Measurements from ENCODE around the gene CD83. TPM values are rescaled to one million over a fixed set of nuclear protein-coding genes. Genes with fewer than 3 reads are reported as not detected.
A peak's percentile ranks its signal among the peaks of the same experiment; 100 is the strongest.
"Not testable (repeated sequence)": the region's sequence is repeated elsewhere in the genome, so short reads cannot be mapped to it uniquely, and the experiment has no call there.

Gene CD83, protein sequence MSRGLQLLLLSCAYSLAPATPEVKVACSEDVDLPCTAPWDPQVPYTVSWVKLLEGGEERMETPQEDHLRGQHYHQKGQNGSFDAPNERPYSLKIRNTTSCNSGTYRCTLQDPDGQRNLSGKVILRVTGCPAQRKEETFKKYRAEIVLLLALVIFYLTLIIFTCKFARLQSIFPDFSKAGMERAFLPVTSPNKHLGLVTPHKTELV
- 22.0 TPM for total RNA-seq

DNA sequence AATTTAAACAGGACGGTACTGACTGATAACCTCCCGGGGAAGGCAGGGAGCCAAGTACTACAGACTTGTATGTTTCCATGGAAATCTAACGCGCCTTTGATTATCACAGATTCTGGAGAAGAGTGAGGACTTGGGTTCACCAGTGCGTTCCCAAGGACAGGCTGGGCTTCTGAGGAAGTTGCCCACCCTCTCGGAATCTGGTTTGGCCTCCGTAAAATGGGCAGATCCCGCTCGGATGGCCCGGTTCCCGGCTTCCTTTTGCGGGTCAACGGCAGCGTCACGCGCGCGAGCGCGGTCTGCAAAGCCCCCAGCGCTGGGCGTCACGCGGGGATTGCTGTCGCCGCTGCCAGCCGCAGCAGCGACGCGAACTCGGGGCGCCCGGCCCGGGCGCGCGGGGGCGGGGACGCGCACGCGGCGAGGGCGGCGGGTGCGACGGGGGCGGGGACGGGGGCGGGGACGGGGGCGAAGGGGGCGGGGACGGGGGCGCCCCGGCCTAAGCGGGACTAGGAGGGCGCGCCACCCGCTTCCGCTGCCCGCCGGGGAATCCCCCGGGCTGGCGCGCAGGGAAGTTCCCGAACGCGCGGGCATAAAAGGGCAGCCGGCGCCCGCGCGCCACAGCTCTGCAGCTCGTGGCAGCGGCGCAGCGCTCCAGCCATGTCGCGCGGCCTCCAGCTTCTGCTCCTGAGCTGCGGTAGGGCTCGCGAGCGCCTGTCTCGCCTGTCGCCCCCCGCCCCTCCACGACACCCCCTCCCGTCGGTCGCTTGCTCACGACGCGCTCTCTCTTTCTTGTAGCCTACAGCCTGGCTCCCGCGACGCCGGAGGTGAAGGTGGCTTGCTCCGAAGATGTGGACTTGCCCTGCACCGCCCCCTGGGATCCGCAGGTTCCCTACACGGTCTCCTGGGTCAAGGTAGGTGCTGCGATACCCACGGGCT lies at the start of gene CD83:
CD83 (plus strand) TSS at position 615 of the 933 bp plus-strand sequence; CDS start at position 655, 40 bp downstream.
- peak; percentile 24 for DNase-seq

DNA sequence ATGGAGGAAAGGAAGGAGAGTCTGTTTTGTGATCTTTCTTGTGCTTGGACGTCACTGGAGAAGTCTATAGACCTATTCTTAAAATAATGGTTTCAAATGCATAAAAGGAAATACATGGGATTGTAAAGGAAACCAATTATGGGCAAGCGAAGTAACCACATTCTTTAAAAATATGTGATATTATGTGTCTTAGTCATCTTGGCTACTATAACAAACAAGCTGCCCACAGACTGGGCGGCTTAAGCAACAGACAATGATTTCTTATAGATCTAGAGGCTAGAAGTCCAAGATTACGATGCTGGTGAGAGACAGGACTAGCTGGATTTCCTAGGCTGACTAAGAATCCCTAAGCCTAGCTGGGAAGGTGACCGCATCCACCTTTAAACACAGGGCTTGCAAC lies 49.4 kb upstream of the CD83 start:
- DNase-seq, result no peak

DNA sequence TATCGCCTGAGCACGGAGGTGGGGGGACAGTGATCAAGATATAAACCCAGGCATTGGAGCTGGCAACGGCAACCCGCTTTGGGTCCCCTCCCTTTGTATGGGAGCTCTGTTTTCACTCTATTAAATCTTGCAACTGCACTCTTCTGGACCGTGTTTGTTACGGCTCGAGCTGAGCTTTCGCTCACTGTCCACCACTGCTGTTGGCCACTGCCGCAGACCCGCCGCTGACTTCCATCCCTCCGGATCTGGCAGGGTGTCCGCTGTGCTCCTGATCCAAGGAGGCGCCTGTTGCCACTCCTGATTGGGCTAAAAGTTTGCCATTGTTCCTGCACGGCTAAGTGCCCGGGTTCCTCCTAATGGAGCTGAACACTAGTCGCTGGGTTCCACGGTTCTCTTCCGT lies 48.9 kb upstream of the CD83 start:
- no peak for DNase-seq

DNA sequence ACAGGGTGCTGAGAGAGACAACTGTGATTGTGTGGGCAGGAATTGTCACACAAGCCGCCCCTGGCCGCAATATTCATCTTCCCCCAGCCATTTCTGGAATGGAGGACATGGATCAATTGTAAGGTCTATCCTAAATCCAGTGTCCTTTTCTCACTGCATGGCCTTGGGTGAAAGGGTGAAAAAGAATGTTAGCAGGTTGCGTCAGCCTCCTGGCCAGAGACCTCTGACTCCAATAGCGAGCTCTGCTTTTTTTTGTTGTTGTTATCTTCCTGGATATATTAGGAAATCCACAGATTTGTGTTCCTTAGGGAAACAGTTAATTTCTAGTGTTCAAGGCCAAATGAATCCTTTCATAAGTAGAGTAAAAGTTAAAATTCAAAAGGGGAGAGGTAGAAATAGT lies 47.1 kb upstream of the CD83 start:
- DNase-seq, result no peak

DNA sequence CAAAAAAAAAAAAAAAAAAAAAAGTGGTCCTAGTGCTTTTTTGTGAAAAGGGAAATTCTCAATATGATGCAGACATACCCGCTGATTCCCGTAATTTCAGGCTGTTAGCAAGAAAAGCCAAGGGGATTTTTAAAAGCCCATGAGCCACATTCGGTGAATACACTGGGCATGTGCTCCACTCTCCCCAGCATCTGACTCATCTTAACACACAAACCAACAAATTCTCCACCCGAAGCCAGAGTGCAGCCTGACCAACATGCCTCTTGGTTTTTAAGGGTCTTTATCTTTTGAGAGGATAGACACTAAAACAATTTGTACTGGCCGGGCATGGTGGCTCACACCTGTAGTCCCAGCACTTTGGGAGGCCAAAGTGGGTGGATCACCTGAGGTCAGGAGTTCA lies 45.5 kb upstream of the CD83 start:
- no peak for DNase-seq

DNA sequence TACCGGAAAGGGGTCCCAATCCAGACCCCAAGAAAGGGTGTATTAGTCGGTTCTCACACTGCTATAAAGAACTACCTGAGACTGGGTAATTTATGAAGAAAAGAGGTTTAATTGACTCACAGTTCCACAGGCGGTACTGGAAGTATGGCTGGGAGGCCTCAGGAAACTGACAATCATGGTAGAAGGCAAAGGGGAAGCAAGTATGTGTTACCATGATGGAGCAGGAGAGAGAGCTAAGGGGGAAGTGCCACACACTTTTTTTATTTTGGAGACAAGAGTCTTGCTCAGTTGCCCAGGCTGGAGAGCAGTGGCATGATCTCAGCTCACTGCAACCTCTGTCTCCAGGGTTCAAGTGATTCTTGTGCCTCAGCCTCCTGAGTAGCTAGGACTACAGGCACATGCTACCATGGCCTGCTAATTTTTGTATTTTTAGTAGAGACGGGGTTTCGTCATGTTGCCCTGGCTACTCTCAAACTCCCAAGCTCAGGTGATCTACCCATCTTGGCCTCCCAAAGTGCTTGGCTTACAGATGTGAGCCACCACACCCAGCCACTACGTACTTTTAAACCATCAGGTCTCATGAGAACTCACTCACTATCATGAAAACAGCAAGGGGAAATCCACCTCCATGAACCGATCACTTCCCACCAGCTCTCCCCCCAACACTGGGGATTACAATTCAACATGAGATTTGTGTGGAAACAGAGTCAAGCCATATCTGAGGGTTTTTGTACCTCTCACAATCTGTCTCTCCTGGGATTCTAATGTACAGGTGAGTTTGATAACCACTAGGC lies 43.8 kb upstream of the CD83 start:
- not testable (repeated sequence) for DNase-seq

DNA sequence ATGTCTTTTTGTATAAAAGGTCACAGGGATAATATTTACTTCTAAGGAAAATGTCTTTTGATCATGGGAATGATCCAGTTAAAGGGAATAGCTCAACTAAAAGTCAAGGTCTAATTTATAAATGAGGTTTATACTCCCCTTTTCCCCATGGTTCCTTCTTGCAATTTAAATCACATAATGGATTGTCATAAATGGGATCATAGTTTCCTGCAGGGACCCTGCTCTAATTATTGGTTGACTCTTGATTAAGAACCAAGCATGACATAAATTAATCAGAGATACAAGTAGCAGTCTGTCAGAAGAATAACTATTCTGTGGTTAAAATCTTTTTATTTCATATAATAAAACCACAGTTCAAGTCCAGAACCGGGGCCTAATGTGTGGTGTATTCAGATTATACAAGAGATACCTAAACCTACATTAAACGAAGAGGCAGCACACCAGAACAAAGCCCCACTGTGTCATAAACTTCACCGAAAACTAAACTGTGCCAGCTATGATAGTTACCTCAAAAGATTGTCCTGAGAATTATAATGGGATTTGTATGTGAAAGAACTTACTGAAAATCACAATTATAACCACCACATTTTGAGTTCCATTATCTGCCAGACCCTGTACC lies 43.0 kb upstream of the CD83 start:
- DNase-seq, result no peak

DNA sequence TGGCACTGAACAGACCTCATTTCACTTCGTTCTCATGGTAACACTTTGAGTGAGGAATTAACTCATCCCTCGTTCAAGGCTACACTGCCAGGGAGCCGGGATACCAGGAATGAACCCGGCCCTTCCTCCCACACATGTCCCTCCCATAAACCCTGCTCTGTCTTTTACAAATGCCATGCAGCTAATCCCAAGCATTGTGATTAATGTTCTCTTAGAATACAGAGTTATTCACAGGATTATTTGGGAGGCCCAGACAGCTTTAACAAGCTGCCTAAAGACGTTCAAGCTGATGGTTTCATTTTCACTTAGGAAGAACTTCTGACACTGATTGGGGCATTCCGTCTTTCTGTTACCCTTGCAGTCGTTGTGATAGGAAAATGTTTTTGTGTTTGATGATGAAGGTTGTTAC lies 42.5 kb upstream of the CD83 start:
- no peak for DNase-seq

DNA sequence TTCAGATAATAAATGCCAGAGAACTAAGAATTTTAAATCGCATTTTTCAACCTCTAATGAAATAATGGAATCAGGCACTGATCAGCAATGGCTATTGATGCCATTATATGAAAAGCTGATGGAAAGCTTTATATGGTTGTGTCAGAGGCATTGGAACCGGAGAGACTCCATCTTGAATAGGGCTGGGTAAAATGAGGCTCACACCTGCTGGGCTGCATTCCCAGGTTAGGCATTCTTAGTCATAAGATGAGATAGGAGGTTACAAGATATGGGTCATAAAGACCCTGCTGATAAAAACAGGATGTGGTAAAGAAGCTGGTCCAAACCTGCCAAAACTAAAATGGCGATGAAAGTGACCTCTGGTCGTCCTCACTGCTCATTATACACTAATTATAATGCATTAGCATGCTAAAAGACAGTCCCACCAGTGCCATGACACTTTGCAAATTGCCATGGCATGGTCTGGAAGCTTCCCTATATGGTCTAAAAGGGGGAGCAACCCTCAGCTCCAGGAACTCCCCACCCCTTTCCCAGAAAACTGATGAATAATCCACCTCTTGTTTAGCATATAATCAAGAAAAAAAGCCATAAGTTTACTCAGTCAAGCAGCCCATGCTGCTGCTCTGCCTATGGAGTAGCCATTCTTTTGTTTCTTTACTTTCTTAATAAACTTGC lies 40.2 kb upstream of the CD83 start:
- no peak for DNase-seq

DNA sequence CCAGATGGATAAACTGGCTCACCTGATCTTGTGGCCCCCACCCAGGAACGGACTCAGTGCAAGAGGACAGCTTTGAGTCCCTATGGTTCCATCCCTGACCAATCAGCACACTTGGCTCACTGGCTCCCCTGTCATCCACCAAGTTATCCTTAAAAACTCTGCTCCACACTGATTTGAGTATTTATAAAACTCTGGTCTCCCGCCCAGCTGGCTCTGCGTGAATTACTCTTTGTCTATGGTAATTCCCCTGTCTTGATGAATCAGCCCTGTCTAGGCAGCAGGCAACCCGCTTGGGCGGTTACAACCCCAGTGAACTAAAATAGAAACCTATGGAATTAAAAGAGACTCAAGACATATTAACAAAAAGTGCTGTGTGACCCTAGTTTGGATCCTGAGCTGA lies 38.1 kb upstream of the CD83 start:
- DNase-seq, result no peak

DNA sequence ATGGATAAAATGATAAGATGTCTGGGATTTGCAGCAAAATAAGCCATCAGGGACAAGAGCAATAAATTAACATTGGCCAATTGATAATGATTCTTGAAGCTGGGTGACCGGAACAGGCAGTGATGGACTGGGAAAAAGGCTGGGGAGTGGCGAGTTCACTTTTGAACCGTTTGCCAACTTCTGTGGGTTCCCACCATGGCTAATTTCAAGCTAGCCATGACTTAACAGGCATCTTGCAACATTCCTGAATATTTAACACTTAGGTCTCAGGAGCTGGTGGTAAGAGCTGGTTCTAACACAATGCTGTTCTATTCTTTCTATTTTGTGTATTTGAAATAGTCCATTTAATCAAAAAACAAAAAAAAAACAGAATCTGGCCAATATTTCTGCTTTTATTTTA lies 37.6 kb upstream of the CD83 start:
- DNase-seq, result no peak

DNA sequence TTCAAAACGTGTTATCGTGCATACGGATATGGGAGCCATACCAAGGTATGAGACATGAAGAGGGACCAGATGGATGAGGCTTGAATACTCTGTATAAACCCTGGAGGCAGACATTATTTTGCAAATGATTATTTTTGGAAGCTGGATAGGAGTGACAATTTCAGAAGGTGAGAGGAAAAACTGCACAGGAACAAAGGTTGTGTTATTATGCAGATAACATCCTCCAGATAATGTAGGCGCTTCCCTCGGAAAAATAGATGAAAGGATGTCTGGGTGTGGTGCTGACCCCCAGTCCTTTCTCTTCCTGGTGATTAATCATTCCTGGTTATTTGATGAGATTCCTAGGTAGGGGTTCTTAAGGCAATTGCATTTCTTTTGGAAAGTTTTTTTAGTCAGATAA lies 36.4 kb upstream of the CD83 start:
- no peak for DNase-seq

DNA sequence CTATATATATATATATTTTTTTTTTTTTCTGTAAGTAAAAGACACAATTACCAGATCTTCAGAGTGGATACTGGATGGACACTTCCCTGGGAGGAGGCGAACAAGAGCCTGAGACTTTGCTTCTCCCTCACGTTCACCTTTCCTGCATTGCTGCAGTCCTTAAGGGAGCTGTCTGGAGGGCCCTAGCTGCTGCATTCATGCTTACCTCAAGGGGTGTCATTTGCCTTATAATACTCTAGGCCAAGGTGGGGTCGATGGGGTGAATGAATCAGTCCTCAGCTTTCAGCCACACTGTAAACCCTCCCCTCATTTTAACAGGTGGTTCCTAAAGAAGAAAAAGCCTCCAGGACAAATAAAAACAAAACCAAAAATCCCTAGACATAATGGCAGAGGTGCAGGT lies 34.8 kb upstream of the CD83 start:
- DNase-seq, result no peak

DNA sequence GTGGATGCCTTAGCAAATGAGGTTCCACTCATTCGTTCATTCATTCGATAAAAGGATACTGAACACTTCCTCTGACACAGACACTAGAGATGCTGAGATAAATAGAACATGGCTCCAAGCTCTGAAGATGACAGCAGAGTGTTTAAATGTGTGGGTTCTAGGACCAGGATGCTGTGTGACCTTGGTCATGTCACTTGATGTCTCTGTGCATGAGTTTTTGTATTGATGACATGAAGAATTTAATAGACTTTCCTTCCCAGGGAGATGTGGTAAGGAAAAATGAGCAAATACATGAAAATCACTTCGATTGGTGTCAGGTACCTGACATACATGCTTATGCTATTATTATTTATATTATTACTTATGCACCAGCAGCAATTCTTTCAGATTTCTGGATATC lies 34.3 kb upstream of the CD83 start:
- DNase-seq, result no peak

DNA sequence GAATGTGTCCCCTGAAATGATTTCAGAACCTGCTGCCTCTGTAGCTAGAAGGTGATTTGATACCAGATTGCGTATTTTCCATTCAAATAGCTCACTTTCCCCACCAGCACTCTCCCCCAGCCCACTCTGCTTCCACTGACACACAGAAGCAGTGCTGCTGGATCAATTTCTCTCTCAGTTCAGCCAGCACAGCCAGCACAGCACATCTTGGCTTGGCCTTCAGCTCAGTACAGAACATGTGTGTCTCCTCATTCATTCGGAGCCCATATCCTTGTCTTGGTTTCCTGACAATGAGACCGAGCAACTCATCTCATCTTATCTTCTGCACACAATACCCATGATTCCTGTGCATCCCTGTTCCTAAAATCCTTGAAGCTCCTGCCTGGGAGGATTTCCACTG lies 33.8 kb upstream of the CD83 start:
- no peak for DNase-seq

DNA sequence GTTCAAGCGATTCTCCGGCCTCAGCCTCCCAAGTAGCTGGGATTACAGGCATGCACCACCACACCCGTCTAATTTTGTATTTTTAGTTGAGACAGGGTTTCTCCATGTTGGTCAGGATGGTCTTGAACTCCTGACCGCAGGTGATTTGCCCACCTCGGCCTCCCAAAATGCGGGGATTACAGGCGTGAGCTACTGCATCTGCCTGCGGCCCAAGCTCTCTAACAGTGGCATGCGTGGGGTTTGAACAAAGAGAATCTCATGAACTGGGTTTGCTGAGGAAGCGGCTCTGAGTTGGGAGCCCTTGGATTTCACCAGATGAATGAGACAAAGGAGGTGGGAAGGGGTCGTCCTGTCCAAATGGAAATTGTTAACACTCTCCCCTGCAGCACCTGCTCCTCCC lies 33.2 kb upstream of the CD83 start:
- no peak for DNase-seq

DNA sequence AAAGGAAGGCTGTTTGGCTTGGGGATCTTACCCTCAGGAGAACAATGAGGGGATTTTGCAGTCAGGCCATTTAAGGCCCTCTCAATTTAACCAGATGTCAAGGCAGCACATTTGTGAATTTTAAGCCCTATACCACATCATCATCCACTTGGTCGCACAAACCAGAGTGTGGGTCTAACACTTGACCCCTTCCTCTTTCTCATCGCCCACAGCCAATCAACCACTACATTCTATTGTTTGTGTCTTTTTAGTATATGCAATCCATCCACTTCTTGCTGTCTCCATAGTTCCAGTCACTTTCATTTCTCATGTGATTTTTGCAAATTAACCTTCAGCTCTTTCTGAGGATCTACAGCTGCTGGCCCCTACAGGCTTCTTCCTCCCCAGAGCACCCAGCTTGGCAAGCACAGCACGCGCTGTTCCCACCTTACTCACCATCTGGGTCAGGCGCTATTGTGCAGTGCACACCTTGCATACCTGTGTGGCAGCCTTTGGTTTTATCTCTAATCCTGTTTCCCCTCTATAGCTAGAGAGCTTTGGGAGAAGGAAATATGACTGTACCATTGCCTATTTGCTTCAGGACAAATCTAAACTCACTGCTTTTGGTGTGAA lies 32.3 kb upstream of the CD83 start:
- no peak for DNase-seq

DNA sequence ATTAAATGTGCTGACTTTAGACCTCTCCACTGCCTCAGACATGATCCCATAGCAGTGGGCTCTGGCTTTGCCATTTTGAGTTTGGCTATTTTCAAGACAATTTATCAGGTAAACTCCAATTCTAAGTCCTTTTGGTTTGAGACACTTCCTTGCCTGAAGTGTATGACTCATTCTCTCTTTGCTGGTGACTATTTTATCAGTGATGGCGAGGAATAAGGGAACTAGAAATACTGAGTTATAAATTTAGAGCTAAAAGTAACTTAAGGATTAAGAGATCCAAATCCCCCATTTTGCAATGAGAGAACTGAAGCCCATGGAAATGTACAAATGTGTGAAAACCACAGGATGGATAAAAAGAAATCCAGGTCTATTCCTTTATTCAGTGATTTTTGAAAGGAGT lies 30.9 kb upstream of the CD83 start:
- no peak for DNase-seq

DNA sequence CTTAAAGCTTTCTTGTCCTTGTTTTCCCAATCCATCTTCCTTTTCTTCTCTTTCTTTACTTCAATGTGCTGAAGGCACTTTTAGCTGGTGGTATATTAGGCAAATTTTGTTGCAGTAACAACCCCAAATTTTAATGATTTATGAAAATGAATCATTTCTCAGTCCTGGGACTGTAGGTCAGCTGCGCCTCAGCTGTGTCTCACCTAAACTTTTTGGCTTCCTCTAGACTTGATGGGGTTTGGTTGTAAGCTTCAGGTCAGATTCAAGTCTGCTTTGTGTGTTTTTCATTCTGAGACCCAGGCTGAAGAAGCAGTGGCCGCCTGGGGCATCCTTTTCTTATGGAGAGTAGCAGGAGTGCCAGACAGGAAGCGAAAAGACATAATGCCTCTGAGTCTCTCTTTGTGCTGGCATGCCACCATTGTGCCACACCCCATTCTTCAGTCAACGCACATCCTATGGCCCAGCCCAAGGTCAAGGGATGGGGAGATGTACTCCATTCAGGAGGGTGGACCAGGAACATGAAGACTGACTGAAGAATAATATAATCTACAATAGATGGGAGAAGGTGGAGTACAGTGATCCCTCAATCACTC lies 28.9 kb upstream of the CD83 start:
- DNase-seq, result no peak

DNA sequence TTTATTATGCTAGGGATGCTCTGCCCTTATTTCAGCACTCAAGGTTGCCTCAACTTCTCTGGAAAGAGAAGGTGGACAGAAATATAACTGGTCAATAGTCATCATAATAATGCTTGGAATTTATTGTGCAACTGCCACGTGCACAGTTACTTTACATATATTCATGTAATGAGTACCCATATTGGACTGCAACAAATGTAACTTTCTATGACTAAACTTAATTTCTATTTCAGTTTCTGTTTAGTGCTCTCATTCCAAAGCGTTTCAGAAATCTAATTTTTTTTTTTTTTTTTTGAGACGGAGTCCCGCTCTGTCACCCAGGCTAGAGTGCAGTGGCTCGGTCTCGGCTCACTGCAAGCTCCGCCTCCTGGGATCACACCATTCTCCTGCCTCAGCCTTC lies 28.3 kb upstream of the CD83 start:
- no peak for DNase-seq

DNA sequence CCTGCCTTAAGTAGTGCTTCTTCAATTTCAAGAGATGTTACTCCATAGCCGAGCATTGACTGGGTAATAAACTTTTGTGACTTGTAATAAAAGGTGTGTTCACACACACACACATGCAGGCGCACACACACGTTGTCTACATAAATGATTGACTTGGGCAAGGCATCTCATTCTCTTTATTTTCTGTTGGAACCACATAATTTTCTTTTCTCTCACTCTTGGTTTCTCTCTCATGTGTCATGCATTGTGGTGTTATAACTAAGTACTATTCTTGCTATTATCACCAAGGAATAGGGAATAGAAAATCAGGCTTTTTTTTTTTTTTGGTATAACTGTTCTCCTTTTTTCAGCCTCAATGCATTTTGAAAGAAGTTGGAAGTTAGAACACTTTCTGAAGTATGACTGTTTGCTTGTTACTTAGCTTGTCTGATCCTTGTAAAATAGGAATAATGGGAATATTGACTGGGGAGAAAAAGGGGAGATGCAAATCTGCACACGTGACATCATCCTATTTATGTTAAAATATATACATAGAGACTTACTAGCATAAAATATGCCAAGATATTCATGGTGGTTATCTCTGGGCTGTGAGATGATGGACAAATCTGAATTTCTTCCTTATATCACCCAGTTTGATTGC lies 26.1 kb upstream of the CD83 start:
- no peak for DNase-seq
